WI38 (cell line): Measurements from ENCODE around the gene CCDC148.

Experiments
- H3K4me3 ChIP-seq: 2 replicates; pipeline ENCODE4 v1.5.1; 2011; ENCODE audit warnings: low read depth, mild to moderate bottlenecking, control low read depth, low read length
- CTCF ChIP-seq: IDR thresholded peaks from 2 replicates; pipeline ENCODE4 v1.5.1; 2012; ENCODE audit warnings: low read depth, mild to moderate bottlenecking, control low read depth, low read length

Gene CCDC148

GRCh38 chr2:158125756-158126498 is 330.6 kb downstream of the CCDC148 start:
- no peak for TF ChIP-seq CTCF
- H3K4me3 ChIP-seq: no peak overlapping the region

- no peak overlapping the region for H3K4me3 ChIP-seq
- no peak for TF ChIP-seq CTCF
Observed at GRCh38 chr2:158124896-158125295, 331.7 kb downstream of the CCDC148 start.
